Endothelial cell of umbilical vein (primary cell): ENCODE measurements around the gene FMN2. TPM values are rescaled to one million over a fixed set of nuclear protein-coding genes. Genes with fewer than 3 reads are reported as not detected.

ENCODE experiments used
- BruUV-seq: library from RNA; stranded (reverse); fragments of 400-500 nt; replicated peaks from 2 replicates; lab custom pipeline; 2021; lab: Mats Ljungman, UMichigan
- CTCF ChIA-PET: fragments of 300-600, 350-600 bp; sonication (Branson Sonifier 250); formaldehyde crosslinking; loops from one replicate; lab custom pipeline; 2021; ENCODE audit warnings: antibody characterized with exemption, inconsistent platforms; lab: Charles Lee
- POLR2A ChIA-PET: fragments of 300-600, 350-600 bp; sonication (Branson Sonifier 250); formaldehyde crosslinking; loops from one replicate; lab custom pipeline; 2021; ENCODE audit warnings: antibody characterized with exemption, inconsistent platforms; lab: Charles Lee
- DNase-seq: peaks from one replicate; pipeline ENCODE4 v3.0.0-alpha.2; 2011; ENCODE audit warnings: low read depth, low spot score
- FAIRE-seq: peaks from 2 replicates; lab custom pipeline; 2011; peaks lifted over from hg19 to GRCh38; lab: Jason Lieb, UNC
- H2AFZ ChIP-seq: 2 replicates; pipeline ENCODE4 v1.6.0; 2012; ENCODE audit warnings: low read depth, low read length, control low read depth, inconsistent platforms
- H3K27ac ChIP-seq: 2 replicates; pipeline ENCODE4 v1.5.1; 2011; ENCODE audit warnings: low read depth, mild to moderate bottlenecking, control low read depth, low read length, moderate library complexity; ENCODE audit not compliant: insufficient read depth
- H3K27me3 ChIP-seq, 2 experiments: 2 replicates each; pipeline versions ENCODE4 v1.6.0 to v1.6.1; 2011; ENCODE audit warnings: low read length in 2 of 2, mixed read lengths in 1 of 2; ENCODE audit not compliant: control insufficient read depth in 2 of 2, insufficient read depth in 2 of 2
- H3K36me3 ChIP-seq, 2 experiments: 2 replicates in 1 of 2; 3 replicates in 1 of 2; pipeline ENCODE4 v1.5.1; 2011; ENCODE audit warnings: low read length in 2 of 2, mild to moderate bottlenecking in 1 of 2, moderate library complexity in 1 of 2; ENCODE audit not compliant: control insufficient read depth in 2 of 2, insufficient read depth in 2 of 2; ENCODE audit errors: extremely low read depth in 1 of 2
- H3K4me1 ChIP-seq: 3 replicates; pipeline ENCODE4 v1.5.1; 2011; ENCODE audit warnings: mild to moderate bottlenecking, low read length; ENCODE audit not compliant: control insufficient read depth, insufficient read depth; ENCODE audit errors: extremely low read depth
- H3K4me2 ChIP-seq: 2 replicates; pipeline ENCODE4 v1.6.1; 2011; ENCODE audit warnings: low read length, control low read depth, mixed read lengths; ENCODE audit not compliant: insufficient read depth
- H3K4me3 ChIP-seq, 3 experiments: fragments of 200-600 bp in 1 of 3; sonication (generic), shearing (Covaris generic) in 1 of 3; replicated peaks in 1 of 3; 2 replicates each; pipeline ENCODE4 v1.5.1; 2011 to 2016; ENCODE audit warnings: control low read depth in 3 of 3, low read length in 3 of 3, mild to moderate bottlenecking in 2 of 3, inconsistent platforms in 1 of 3, low read depth in 1 of 3, moderate library complexity in 1 of 3; ENCODE audit not compliant: insufficient read depth in 1 of 3
- H3K79me2 ChIP-seq: 2 replicates; pipeline ENCODE4 v1.6.0; 2012; ENCODE audit warnings: low read length, inconsistent platforms; ENCODE audit not compliant: control insufficient read depth, insufficient read depth
- H3K9ac ChIP-seq: replicated peaks from 2 replicates; pipeline ENCODE3; 2011; ENCODE audit warnings: low read length, control low read depth; ENCODE audit not compliant: insufficient read depth; ENCODE audit errors: extremely low read depth
- H3K9me1 ChIP-seq: replicated peaks from 3 replicates; pipeline ENCODE4 v1.6.0; 2011; ENCODE audit warnings: mild to moderate bottlenecking, low read length; ENCODE audit not compliant: control insufficient read depth, insufficient read depth; ENCODE audit errors: extremely low read depth
- H3K9me3 ChIP-seq: replicated peaks from 2 replicates; pipeline ENCODE4 v1.5.1; 2012; ENCODE audit warnings: low read length, inconsistent platforms; ENCODE audit not compliant: control insufficient read depth, insufficient read depth
- H4K20me1 ChIP-seq: replicated peaks from 2 replicates; pipeline ENCODE3; 2011; ENCODE audit warnings: mild to moderate bottlenecking, low read length; ENCODE audit not compliant: control insufficient read depth, insufficient read depth; ENCODE audit errors: extremely low read depth
- CTCF ChIP-seq, 2 donors: IDR thresholded peaks; 1 replicate in 1 of 2; 2 replicates in 1 of 2; pipeline ENCODE4 v1.5.1; 2011; ENCODE audit warnings: low read length in 2 of 2, mild to moderate bottlenecking in 2 of 2, moderate library complexity in 2 of 2, control low read depth in 1 of 2, inconsistent platforms in 1 of 2, low read depth in 1 of 2; ENCODE audit not compliant: insufficient read depth in 1 of 2; ENCODE audit errors: extremely low read depth in 1 of 2
- EZH2 ChIP-seq: IDR thresholded peaks from 2 replicates; pipeline ENCODE4 v1.6.1; 2012; ENCODE audit warnings: borderline replicate concordance, low read depth, mild to moderate bottlenecking, moderate library complexity, low read length, inconsistent platforms; ENCODE audit not compliant: severe bottlenecking
- FOS ChIP-seq: IDR thresholded peaks from 2 replicates; pipeline ENCODE4 v1.6.1; 2011; ENCODE audit warnings: mild to moderate bottlenecking, low read length, moderate library complexity, borderline replicate concordance; ENCODE audit not compliant: insufficient read depth
- GATA2 ChIP-seq: IDR thresholded peaks from 2 replicates; pipeline ENCODE4 v1.7.0; 2011; ENCODE audit warnings: low read depth, mild to moderate bottlenecking, moderate library complexity, mixed read lengths, low read length; ENCODE audit not compliant: insufficient read length, insufficient read depth
- JUN ChIP-seq: IDR thresholded peaks from 2 replicates; pipeline ENCODE4 v1.6.1; 2011; ENCODE audit warnings: borderline replicate concordance, low read depth; ENCODE audit not compliant: insufficient read length, insufficient read depth
- MAX ChIP-seq: IDR thresholded peaks from 2 replicates; pipeline ENCODE4 v1.6.1; 2011; ENCODE audit not compliant: insufficient read depth, insufficient read length
- MYC ChIP-seq: IDR thresholded peaks from one replicate; pipeline ENCODE4 v1.6.1; 2011; ENCODE audit warnings: mild to moderate bottlenecking, low read depth, low read length
- POLR2A ChIP-seq: IDR thresholded peaks from 2 replicates; pipeline ENCODE4 v1.6.1; 2012; ENCODE audit warnings: low read depth, mild to moderate bottlenecking, control low read depth, low read length
- POLR2AphosphoS5 ChIP-seq: IDR thresholded peaks from 2 replicates; pipeline ENCODE4 v1.6.1; 2012; ENCODE audit warnings: low read depth, mild to moderate bottlenecking, control low read depth, low read length, moderate library complexity; ENCODE audit not compliant: insufficient read depth
- dilution Hi-C: fragments of 300-500 bp; cut with MboI; formaldehyde crosslinking; loops from one replicate; pipeline ENCODE4 v1.15.0; 2019; ENCODE audit warnings: low sequenced_read_pairs; ENCODE audit not compliant: extremely low pct_ligation_motif_present
- intact Hi-C: fragments of 100-400 bp; cut with micrococcal nuclease; formaldehyde crosslinking; loops from one replicate; pipeline ENCODE4 v1.10.0; 2022
- polyA plus RNA-seq, 4 experiments: library from polyadenylated mRNA; depleted of rRNA in 3 of 4; stranded (reverse) in 3 of 4; unstranded in 1 of 4; fragments of >200 nt; gene quantifications; 2 replicates each; pipeline versions ENCODE4 v1.2.1 to v1.2.3, GENCODE V29; 2011 to 2012; ENCODE audit warnings: missing spikeins in 1 of 4
- total RNA-seq: library from RNA; stranded (reverse); gene quantifications from 2 replicates; pipeline ENCODE4 v1.2.3, GENCODE V29; 2021

FMN2 gene
- total and polyA plus RNA-seq, 2 donors (not counting 3 experiments of a cell fraction or from before 2014, with no cell fraction given), result not detected

- Histone ChIP-seq H4K20me1 (no peaks in the 10 kb centered on the region), H3K9ac (no peak overlapping the region), H3K4me1 (no peaks in the 10 kb centered on the region), H3K4me2 (no peak overlapping the region), H2AFZ (no peak overlapping the region), H3K36me3 (no peaks in the 10 kb centered on the region), H3K9me3 (no peaks in the 10 kb centered on the region), H3K9me1 (no peaks in the 10 kb centered on the region), H3K27me3 (no peaks in the 10 kb centered on the region), H3K4me3 (no peak overlapping the region), H3K27ac (no peak overlapping the region), H3K79me2 (no peaks in the 10 kb centered on the region)
- BruUV-seq, result no TSS peak
- ChIA-PET POLR2A (no interaction called here), CTCF (interaction anchor here (1.4 kb wide), 1 partner anchor 22 kb away, joined by 5 read pairs; no protein-coding TSS in a partner anchor)
- FAIRE-seq (no peak), DNase-seq (no peak)
- TF ChIP-seq POLR2A (no peak), POLR2AphosphoS5 (no peak), JUN (no peak), EZH2 (no peak), GATA2 (no peak), MYC (no peak), CTCF (IDR thresholded peaks at IDR 0.05; ENCODE audit: extremely low read depth in 1 of 2, insufficient read depth in 1 of 2, low read depth in 1 of 2, low read length in 2 of 2) (no peak), MAX (no peak), FOS (no peak)
- dilution Hi-C loops (no loop called here), intact Hi-C loops (no loop called here)
Observed at GRCh38 chr1:240171907-240172306, 80.2 kb downstream of the FMN2 start.
